Measurements from ENCODE around the gene PITX1.

PITX1 gene

DNA sequence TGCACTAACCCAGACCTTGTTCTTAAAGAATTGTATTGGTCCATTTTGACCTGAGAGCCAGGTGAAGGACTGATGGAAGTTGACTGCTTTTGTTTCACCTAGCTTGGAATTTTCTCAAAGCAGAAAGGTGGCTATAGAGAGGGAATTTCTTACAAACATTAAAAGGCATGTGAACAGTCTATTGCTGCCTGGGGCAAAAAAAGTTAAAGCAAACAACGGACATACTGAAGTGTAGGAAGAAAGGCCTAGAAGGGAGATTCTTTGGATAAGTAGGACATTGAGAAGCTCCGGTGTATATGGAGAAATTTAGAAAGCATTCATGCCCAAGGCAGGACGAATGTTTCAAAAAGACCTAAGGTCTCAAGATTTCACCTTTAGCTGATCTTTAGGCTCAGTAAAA is 54.6 kb downstream of the PITX1 start:
- TF ChIP-seq, protein P1, sequence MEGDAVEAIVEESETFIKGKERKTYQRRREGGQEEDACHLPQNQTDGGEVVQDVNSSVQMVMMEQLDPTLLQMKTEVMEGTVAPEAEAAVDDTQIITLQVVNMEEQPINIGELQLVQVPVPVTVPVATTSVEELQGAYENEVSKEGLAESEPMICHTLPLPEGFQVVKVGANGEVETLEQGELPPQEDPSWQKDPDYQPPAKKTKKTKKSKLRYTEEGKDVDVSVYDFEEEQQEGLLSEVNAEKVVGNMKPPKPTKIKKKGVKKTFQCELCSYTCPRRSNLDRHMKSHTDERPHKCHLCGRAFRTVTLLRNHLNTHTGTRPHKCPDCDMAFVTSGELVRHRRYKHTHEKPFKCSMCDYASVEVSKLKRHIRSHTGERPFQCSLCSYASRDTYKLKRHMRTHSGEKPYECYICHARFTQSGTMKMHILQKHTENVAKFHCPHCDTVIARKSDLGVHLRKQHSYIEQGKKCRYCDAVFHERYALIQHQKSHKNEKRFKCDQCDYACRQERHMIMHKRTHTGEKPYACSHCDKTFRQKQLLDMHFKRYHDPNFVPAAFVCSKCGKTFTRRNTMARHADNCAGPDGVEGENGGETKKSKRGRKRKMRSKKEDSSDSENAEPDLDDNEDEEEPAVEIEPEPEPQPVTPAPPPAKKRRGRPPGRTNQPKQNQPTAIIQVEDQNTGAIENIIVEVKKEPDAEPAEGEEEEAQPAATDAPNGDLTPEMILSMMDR (conservative IDR thresholded peaks at IDR 0.05; ENCODE audit: low read depth, low read length): no peak

More for the DNA sequence above, 54.6 kb downstream of the PITX1 start:
- DNase-seq (ENCODE audit: low read depth): no peak
- no peak overlapping the region for H3K4me3 ChIP-seq (ENCODE audit: low read length)
